DMS114 treated with DMSO at 0.1 percent for 48 hours (cell line): ENCODE measurements around the gene BRD1.

Experiments used
- DNase-seq: peaks from one replicate; lab custom pipeline; 2025; ENCODE audit not compliant: unreplicated experiment; lab: John Stamatoyannopoulos, UW

BRD1 gene

GRCh38 chr22:49803737-49804375 lies 23.8 kb downstream of the BRD1 start:
- DNase-seq: no peak

- no peak for DNase-seq
These were observed 24.5 kb downstream of the BRD1 start for GRCh38 chr22:49803134-49803533.

DNA sequence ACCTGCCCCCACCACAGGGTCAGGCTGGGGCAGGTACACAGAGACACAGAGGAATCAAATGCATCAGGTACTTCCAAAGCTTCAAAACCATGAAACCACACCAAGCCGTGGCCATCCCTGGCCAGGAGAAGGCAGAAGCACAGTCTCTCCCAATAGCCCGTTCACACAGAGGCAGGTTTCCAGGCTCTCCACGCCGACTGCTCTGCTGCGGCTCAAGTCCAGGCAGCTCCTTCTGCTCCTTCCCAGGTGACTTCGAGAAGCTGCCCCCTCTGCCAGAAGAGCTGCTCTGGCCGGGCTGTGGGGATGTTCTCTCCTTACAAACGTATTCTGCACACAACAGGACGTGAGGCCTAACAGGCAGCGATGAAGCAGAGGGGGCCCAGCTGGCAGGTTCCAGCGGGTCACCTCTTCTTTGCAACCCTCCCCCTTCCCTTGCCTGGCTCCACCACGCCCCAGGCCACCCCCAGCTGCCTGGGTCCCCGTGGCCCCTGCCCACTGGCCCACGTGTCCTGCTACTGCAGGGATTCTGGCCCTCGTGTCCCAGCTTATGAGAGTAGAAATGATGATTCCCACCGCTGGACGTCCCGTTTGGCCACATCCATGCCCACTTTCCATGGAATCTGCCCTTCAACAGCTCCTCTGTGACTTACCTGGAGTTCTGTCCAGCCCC lies 26.1 kb downstream of the BRD1 start:
- DNase-seq: no peak

GRCh38 chr22:49800408-49801238 lies 27.1 kb downstream of the BRD1 start:
- DNase-seq: no peak

GRCh38 chr22:49799431-49800075 lies 28.1 kb downstream of the BRD1 start:
- DNase-seq: no peak

- no peak for DNase-seq
These were observed 29.1 kb downstream of the BRD1 start for GRCh38 chr22:49798486-49799151.

DNA sequence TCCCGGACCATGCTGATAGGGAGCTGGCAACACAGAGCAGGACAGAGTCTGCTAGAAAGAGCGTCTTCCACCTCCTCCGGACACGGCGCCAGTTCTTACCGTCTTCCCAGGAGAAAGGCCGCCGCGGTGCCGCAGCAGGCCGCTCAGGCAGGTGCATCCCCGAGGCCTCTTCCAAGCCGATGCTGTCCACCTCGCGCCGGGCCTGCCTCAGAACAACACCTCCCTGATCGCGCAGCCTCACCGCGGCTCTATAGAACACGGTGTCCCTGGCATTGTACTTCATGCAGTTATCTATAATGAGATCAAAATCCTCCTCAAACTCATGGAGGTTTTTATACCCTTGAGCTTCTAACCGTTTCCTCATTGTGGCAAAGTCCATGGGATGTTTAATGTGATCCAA lies 30.0 kb downstream of the BRD1 start:
- no peak for DNase-seq

- DNase-seq: no peak
These were observed 30.9 kb downstream of the BRD1 start for GRCh38 chr22:49796596-49797270.

DNA sequence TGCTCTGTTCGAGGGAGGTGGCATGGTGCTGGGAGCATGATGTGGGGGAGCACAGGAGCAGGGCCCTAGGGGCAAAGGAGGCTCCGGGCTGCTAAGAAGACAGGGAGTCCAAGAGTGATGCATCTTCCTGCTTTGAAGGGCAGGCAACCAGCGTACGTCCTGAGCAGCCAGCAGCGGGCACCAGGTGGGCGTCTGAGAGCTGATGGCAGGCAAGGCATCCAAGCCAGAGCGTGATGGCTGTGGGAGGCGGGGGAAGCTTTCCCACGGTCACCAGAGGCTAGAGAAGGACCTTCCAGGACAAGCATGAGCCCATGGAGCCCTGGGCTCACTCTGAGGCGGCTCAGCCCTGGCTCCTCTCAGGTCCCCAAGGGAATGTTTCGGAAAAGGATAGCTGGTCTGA lies 32.2 kb downstream of the BRD1 start:
- DNase-seq: no peak

GRCh38 chr22:49793871-49794270 lies 33.8 kb downstream of the BRD1 start:
- no peak for DNase-seq

GRCh38 chr22:49793296-49793695 lies 34.4 kb downstream of the BRD1 start:
- DNase-seq: no peak

DNA sequence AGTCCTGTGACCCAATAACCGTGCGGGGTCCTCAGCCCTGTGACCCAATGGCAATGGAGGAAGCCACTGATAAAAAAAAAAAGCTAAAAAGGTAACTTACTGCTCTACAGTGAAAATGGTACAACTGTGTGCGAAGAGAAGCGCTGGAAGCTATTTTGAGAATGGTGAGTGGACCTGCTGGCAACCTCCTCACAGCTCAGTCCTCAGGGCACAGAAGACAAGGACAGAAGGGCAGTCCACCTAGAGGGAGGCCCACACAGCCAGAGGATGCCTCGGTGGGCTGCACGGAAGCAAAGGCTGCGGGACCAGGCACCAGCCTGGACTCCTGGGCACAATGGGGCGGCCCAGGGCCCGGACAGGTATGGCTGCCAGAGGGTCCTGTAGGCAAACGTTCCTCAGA lies 35.6 kb downstream of the BRD1 start:
- no peak for DNase-seq

DNA sequence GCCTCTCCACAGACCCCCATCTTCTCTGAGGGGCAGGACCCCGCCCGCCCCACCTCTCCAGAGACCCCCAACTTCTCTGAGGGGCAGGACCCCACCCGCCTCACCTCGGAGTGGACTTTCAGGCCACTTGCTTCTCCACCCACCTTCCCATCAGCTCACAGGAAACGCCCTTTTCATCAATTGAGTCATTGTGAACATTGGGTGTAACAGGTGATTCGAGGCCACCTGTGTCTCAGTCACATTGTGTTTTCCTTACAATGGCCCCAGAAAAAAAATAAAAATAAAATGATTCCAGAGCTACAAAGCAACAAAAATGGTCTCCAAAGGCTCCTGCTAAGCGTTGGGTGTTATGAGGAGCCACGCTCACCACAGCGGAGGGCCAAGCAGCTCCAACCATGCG lies 36.0 kb downstream of the BRD1 start:
- no peak for DNase-seq

GRCh38 chr22:49790912-49791311 lies 36.8 kb downstream of the BRD1 start:
- no peak for DNase-seq

DNA sequence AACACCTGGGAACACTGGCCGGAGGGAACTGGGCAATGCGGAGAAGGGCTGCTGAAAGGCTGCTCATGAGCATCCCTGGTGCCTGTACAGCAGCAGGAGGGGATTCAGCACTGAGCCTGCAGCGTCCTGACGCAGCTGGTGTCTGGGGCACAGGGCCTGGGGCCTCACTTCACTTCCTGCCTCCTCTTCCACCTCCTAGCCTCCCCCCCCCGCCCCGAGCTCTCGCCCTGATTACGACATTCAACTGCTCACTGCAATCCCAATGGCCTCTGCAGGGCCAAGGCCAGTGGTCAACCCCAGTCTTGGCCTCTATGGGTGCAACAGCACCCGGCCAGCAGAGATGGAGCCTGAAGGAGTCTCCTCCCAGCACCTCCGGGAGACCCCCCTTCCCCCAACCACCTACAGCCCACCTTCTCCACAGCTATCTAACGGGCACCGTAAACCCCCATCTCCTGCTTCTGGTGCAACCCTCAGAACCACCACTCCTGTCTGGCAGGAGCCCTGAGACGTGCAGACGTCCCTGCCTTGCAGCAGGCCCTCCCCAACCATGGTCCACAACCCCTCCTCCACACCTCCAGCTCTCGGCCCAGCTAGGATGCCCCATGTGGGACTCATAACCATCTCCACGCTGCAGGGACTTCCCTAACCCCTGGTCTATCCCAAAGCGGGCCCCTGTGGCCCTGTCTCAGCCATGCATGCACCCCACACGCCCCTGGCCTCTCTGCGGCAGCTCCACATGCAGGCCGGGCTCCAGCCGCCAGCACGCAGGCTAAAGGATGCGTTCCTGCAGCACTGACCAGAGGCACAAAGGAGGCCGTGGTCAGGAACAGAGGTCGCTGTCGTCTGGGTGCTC lies 38.2 kb downstream of the BRD1 start:
- DNase-seq: no peak

GRCh38 chr22:49788504-49788903 lies 39.2 kb downstream of the BRD1 start:
- DNase-seq: no peak

GRCh38 chr22:49787861-49788260 lies 39.8 kb downstream of the BRD1 start:
- DNase-seq: no peak

DNA sequence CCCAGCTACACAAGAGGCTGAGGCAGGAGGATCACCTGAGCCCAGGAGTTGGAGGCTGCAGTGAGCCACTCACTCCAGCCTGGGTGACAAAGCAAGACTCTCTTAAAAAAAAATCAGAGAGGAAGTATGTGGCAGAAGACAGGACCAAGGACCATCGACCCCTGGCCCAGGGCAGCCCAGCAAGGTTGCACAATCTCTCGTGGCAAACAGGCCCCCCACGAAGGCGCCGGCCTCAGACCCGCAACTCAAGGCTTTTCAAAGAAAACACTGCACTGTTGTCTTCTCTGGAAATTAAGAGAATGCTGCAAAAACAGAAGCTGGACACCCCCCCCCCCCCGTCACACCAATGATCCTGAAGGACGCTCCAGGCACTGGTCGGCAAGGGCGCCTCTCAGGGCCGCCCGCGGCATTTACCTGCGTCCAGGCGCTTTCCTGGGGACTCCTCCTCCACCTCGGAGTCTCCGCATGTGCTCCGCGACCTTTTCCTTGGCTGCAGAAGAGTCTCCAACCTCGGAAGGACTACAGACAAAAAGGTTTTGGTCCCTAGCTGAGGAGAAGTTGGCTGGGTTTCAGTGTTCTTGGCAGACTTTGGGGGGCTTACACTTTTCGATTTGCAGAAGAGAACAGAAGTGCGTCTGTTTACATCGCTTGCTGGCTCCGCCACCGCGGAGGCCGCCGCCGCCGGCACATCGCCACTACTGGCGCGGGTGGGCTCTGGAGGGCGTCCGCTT lies 40.5 kb downstream of the BRD1 start:
- no peak for DNase-seq
